ENCODE results near the gene SAMD10.
"Not testable (repeated sequence)": the region's sequence is repeated elsewhere in the genome, so short reads cannot be mapped to it uniquely, and the experiment has no call there.

SAMD10 gene

DNA sequence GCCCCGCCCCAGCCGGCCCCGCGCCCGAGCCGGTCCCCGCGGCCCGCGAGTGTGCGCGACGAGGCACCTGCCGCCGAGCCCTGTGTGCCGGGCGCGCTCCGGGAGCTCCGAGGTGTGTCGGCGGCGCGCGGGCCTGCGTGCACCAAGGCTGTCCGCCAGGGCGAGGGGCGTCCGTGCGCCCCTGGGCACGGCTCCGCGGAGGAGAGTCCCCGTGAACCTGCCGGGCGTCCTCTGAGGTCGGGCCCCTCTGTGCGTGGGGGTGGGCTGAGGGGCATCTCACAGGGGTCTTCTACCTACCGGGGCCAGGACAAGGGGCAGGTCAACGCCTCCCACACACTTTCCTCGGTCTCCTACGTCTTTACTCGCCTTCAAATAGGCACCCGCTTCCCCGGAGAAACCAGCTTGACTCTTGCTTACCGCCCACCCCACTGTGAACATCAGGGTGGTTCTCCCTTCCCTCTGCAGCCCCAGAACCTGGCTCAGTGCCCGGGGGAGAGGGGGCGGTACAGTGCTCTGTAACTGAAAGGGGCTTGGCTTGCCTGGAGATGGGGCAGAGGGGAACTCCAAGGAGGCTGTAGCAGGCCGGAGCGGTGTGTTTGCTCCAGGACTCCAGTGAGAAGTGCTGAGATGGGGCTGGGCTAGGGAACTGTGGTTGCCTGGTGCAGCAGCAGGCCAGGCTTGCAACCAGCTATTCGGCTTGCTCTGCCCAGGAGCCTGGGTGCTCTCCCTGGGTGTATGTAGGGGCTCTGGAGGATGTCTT, at the start of gene SAMD10:
Gene SAMD10 (minus strand): TSS at position 86 of the 760 bp plus-strand sequence. CDS start 175 bp downstream, outside the sequence.
- peak in 1 of 2 donors; percentile 81 for DNase-seq (ENCODE audit: low read depth in 1 of 2, low spot score in 1 of 2)

DNA sequence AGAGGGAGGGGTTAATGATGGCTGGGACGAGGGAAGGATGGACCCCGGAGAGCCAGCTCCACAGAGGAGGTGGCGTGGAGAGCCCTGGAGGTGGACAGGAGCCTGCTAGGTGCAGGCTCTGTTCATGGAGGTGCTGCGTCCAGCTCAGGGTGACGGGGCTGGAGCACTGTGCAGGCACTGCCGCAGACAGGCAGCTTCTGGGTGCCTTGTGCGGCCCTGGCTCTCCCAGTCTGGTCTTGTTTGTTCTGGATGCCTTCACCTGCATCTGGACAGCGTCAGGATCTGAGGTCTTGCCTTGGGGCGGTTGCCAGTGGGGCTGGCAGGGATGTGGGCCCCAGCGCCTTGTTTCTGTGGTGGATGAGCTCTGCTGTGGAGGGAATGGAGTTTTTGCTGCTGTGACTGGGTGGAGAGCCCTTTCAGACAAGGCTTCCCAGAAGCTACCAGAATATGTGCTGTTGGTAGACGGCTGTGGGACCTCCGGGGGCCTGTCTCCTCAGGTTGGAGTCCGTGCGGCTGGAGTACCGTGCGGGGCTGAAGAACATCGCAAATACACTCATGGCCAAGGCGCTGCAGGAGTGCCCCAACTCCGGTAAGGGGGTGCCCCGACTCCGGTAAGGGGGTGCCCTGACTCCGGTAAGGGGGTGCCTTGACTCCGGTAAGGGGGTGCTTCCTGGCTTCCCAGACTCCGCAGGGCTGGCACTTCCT, 48.7 kb upstream of the SAMD10 start:
- no peak for DNase-seq (ENCODE audit: low read depth in 1 of 2, low spot score in 1 of 2)

DNA sequence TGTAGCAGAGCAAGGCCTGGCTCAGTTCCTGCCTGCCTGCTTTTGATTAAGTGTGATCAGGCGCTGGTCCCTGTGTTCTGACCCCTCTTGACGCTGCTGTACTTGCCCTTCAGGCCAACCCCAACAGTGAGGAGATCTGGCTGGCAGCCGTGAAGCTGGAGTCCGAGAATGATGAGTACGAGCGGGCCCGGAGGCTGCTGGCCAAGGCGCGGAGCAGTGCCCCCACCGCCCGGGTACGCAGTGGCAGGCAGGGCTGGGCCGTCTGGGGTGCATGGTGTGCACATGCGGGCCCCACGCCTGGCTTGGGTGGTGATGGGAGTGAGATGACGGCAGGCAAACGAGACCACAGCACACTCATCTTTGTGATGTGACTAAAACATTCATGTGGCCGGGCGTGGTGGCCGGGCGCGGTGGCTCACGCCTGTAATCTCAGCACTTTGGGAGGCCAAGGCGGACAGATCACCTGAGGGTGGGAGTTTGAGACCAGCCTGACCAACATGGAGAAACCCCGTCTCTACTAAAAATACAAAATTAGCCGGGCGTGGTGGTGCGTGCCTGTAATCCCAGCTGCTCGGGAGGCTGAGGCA, 46.5 kb upstream of the SAMD10 start:
- DNase-seq (ENCODE audit: low read depth in 1 of 2, low spot score in 1 of 2) = no peak

DNA sequence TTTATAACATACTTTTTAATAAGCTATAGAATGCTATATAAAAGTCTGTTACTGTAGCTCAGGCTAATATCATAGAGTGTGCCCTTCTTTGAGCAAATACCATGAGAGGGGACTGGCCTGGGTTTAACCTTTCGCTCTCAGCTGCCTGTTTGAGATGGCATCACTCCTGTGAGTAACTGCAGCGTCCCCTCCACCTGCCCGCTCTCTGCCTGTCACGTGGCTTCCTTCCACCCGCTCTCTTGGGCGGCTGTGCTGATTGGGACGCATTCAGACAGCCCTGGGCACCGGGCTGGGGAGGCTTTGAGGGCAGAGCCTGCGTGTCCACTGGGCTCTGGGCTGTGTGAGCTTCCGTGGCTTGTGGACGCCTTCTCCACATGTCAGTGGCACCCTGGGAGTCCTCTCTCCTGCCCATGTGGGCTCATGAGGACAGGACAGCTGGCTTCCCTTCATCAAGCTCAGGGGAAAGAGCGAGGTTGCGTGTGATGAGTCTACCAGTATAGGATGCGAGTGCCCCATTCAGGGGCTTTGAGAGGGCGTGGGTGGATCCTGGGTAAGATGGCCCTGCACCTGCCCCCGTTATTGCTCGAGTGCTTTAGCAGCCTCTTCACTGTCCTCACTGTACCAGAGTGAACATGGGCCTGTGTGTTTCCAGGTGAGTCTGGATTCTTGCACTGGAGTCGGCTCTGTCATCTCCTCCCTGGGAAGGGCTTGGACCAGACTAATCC, 45.8 kb upstream of the SAMD10 start:
- DNase-seq (ENCODE audit: low read depth in 1 of 2, low spot score in 1 of 2) = no peak

DNA sequence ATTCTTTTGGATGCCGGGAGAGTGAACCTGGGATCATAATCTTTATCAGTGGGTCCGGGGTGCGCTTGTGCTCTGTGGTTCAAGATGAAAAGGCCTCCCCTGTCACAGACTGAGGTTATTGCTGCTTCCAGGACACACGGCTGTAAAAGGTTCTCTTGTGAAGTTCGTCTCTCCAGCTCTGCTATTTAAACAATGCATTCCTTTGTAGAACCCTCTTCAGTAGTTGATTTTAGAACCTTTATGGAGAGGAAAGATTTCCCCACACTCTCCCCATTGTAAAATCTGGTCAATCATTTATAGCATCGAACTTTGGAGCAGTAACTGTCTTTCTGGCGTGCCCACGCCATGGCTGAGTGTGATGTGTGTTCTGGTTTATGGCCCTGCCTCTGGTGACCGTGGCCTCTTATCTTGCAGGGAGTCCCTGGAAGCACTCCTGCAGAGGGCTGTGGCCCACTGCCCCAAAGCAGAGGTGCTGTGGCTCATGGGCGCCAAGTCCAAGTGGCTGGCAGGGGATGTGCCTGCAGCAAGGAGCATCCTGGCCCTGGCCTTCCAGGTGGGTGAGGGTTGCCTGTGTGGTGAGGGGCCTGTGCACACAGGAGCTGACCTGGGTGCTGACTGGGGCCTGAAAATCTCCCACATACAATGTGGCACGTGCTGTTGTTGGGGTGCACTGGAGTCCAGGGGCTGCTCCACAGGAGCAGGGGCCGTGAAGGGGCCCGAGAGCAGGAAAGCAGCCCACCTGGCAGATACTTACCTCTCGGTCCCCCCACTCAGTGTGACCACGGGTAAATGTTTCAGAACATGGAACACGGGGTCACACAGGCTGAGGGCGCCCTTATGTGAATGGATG, 44.9 kb upstream of the SAMD10 start:
- DNase-seq (ENCODE audit: low read depth in 1 of 2, low spot score in 1 of 2) = no peak

DNA sequence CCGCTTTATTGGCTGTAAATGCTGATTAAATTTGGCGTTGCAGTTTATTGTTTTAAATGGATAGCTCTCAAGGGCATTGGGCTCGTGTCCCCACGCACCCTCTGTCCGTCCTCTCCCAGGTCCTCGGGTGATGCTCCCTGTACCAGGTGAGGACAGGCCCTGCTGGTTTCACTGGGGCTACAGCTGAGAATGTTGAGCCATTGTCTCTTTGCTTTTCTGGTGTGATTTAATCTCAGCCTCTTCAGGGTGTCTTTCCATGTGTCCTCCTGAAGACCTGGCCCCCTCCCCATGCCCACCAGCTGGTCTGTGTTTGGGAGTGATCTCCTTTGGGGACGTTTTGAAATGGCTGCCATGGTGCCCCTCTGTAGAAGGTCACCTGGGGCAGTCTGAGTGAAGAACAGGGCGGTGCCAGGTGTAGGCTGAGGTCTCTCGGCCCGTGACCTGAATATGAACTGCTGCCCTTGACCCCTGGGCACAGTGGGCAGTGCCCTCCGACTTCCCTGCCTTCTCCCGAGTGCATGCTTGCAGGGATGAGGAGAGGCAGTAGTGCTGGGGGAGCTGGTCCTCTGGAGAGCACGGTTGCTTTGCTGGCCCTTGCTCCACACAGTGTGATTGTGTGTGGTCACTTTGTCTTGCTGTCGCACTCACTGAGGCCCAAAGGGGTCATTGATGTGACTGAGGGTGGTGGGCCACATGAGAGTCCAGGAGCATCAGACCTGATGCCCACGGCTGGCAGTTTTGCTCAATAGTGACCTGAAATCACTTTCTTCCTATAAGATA, 44.1 kb upstream of the SAMD10 start:
- no peak for DNase-seq (ENCODE audit: low read depth in 1 of 2, low spot score in 1 of 2)

DNA sequence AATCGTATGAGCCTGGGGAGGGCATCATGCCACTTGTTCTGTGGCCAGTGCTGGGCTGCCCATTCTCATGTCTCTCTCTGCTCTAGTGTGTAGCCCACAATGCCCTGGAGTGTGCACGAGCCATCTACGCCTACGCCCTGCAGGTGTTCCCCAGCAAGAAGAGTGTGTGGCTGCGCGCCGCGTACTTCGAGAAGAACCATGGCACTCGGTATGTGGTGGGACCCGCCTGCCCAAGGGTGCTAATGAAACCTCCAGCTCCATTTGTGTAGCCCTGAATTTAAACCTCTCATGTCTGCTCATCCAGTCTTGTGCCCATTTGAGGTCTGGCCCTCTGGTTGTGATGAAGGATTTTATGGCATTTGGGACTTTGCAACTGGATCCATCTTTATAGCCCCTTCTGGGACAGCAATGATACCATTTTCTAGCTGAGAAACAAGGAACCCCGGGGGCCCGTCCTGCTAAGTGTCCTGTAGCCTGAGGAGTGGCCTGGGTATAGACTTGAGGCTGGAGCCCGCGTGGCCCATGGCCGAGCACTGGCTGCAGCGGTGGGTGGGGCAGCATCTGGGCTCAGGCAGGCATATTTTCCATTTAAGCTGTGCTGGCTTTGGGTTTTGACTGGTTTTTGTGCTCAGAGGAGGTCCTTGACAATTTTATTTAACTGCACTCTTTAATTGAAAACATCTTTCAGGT, 43.4 kb upstream of the SAMD10 start:
- DNase-seq (ENCODE audit: low read depth in 1 of 2, low spot score in 1 of 2) = no peak

DNA sequence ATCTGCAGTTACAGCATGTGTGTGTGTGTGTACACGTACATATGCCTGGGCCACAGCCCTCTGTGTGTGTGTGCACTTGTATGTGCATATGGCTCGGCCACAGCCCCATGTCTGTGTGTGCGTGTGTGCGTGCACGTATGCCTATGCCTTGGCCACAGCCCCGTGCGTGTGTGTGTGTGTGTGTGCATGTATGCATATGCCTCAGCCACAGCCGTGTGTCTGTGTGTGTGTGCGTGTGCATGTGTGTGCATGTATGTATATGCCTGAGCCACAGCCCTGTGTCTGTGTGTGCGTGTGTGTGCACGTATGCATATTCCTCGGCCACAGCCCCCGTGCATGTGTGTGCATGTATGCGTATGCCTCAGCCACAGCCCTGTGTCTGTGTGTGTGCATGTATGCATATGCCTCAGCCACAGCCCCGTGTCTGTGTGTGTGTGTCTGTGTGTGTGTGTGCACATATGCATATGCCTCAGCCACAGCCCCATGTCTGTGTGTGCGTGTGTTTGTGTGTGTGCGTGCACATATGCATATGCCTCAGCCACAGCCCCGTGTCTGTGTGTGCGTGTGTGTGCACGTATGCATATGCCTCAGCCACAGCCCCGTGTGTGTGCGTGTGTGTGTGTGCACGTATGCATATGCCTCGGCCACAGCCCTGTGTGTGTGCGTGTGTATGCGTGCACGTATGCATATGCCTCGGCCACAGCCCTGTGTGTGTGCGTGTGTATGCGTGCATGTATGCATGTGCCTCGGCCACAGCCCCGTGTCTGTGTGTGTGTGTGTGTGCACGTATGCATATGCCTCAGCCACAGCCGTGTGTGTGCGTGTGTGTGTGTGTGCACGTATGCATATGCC, 41.9 kb upstream of the SAMD10 start:
- no peak for DNase-seq (ENCODE audit: low read depth in 1 of 2, low spot score in 1 of 2)

DNA sequence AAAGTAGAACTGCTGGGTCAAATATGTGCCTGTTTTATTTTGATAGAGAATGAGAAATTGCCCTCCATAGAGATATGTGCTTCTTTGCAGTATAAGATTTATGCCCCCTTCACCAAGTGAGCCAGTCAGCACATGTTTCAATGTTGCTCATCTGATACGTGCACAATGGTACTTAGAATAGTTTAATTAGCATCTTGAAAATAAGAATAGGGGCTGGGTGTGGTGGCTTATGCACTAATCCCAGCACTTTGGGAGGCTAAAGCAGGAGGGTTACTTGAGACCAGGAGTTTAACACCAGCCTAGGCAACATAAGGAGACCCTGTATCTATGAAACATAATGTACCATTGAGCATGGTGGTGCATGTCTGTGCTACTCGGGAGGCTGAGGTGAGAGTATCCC, 36.2 kb upstream of the SAMD10 start:
- DNase-seq (ENCODE audit: low read depth in 1 of 2, low spot score in 1 of 2) = no peak

DNA sequence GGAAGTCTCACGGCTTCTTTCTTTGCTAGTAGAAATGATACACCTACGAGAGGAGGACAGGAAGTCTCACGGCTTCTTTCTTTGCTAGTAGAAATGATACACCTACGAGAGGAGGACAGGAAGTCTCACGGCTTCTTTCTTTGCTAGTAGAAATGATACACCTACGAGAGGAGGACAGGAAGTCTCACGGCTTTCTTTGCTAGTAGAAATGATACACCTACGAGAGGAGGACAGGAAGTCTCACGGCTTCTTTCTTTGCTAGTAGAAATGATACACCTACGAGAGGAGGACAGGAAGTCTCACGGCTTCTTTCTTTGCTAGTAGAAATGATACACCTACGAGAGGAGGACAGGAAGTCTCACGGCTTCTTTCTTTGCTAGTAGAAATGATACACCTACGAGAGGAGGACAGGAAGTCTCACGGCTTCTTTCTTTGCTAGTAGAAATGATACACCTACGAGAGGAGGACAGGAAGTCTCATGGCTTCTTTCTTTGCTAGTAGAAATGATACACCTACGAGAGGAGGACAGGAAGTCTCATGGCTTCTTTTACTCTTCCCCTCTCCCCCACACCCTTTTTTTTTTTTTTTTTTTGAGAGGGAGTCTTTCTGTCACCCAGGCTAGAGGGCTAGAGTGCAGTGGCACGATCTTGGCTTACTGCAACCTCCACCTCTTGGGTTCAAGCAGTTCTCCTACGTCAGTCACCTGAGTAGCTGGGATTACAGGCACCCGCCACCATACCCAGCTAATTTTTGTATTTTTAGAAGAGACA, 33.1 kb upstream of the SAMD10 start:
- DNase-seq (ENCODE audit: low read depth in 1 of 2, low spot score in 1 of 2) = not testable (repeated sequence)

DNA sequence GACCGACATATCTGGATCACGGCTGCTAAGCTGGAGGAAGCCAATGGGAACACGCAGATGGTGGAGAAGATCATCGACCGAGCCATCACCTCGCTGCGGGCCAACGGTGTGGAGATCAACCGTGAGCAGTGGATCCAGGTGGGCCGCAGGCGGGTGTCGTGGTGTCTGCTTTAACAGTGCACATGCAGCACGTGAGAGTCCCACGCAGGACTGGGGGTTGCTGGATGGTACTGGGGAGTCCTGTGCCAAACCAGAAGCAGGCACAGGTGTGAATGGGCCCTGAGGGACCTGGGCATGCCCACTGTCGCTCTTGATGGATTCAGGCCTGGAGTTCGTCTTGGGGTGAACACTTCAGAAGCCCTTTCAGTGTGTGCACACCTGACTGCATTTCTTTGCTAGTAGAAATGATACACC, 31.9 kb upstream of the SAMD10 start:
- DNase-seq (ENCODE audit: low read depth in 1 of 2, low spot score in 1 of 2) = no peak

DNA sequence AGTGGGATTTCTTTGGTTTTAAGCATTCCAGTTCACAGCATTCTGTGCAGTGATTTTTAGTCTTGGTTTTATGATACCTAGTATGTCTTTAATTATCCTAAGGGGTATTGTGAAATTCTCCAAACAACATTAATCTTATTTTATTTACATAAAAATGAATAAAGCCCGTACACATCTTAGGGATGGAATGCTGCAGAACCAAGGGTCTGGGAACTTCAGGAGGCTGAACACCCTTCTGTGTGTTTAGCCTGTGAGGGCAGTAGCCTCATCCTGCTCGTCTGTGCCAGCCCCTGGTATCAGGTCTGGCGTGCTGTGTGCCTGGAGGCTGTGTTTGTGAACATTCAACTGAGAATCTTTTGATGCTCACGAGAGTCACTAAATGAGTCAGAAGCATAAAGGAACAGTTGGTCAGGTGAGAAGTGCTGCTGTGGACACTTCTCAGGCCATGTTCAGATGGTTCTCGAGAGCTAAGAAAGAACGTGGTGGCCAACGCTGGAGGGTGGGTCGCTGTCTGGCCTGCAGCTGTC, 31.3 kb upstream of the SAMD10 start:
- no peak for DNase-seq (ENCODE audit: low read depth in 1 of 2, low spot score in 1 of 2)

DNA sequence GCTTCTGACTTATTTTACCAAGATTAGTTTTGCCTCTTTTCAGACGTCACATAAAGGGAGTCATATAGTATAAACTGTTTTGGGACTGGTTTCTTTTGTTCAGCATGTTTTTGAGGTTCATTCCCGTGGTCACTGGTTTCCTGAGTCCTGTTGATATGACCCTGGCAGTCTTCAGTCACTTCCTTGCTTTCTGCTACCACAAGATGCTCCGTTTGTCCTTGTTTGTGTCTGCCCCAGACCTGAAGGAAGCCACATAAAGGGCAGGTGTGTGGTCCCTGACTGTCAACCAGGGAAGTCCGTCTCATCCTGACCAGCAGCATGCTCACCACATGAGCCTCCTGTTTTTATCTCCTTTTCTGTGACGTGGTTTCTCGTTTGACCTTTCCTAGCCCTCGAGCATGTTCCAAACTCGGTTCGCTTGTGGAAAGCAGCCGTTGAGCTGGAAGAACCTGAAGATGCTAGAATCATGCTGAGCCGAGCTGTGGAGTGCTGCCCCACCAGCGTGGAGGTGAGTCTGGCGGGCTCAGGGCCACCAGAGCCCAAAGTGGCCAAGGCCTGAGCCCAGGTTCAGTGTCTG, 30.5 kb upstream of the SAMD10 start:
- DNase-seq (ENCODE audit: low read depth in 1 of 2, low spot score in 1 of 2) = no peak

DNA sequence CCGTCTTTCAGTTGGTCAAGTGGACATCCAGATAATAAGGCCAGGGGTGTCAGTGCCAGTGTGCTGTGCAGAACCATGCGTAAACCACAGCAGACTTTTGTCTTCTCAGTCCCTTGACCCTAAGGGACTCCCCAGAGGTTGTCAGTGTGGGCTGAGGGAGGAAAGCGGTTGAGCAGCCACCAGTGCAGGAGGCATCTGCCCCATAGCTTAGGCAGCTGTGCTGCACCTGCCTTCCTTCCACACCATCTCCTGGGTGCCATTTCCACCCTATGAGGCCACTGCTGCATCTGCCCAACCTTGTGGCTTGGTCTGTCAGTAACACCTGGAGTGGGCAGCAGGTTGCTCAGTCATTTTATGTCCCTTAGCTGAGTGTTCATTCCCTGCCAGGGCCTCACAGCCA, 27.5 kb upstream of the SAMD10 start:
- DNase-seq (ENCODE audit: low read depth in 1 of 2, low spot score in 1 of 2) = no peak

DNA sequence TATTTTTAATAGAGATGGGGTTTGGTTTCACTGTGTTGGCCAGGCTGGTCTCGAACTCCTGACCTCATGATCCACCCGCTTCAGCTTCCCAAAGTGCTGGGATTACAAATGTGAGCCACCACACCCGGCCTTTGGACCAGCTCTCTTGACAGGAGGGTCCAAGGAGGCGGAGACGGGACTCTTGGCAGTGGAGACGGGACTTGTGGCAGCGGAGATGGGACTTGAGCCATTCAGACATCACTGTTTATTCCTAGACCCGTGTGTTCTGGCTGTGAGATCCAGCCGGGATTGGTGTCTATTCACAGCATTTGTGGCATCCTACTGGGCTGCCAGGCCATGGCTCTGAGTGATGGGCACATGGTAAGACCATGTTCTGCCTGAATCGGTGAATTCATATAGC, 27.0 kb upstream of the SAMD10 start:
- no peak for DNase-seq (ENCODE audit: low read depth in 1 of 2, low spot score in 1 of 2)

DNA sequence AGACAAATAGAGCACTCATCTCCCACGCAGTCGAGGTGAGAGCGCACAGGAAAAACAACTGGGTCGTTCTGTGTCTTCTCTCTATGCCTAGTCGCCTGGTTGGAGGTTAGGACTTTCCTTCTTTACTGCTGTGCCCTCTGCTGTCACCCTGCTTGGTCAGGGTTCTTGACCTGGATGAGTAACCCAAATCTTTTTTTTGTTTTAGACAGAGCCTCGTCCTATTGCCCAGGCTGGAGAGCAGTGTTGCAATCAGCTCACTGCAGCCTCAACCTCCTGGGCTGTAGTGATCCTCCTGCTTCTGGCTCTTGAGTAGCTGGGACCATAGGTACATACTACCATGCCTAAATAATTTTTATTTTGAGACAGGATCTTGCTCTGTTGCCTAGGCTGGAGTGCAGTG, 26.0 kb upstream of the SAMD10 start:
- no peak for DNase-seq (ENCODE audit: low read depth in 1 of 2, low spot score in 1 of 2)

Measured in stimulated activated CD4-positive, alpha-beta T cell treated with anti-CD3 and anti-CD28 coated beads, Interleukin-15, amount 100 ng/mL, for 1 hour (primary cell).